ENCODE data around the gene RAD51B. TPM values are rescaled to one million over a fixed set of nuclear protein-coding genes. Genes with fewer than 3 reads are reported as not detected.

The RAD51B gene
- total RNA-seq, 4 donors from 2014 or later = 5.0 to 31.8 (median 20.6) TPM

DNA sequence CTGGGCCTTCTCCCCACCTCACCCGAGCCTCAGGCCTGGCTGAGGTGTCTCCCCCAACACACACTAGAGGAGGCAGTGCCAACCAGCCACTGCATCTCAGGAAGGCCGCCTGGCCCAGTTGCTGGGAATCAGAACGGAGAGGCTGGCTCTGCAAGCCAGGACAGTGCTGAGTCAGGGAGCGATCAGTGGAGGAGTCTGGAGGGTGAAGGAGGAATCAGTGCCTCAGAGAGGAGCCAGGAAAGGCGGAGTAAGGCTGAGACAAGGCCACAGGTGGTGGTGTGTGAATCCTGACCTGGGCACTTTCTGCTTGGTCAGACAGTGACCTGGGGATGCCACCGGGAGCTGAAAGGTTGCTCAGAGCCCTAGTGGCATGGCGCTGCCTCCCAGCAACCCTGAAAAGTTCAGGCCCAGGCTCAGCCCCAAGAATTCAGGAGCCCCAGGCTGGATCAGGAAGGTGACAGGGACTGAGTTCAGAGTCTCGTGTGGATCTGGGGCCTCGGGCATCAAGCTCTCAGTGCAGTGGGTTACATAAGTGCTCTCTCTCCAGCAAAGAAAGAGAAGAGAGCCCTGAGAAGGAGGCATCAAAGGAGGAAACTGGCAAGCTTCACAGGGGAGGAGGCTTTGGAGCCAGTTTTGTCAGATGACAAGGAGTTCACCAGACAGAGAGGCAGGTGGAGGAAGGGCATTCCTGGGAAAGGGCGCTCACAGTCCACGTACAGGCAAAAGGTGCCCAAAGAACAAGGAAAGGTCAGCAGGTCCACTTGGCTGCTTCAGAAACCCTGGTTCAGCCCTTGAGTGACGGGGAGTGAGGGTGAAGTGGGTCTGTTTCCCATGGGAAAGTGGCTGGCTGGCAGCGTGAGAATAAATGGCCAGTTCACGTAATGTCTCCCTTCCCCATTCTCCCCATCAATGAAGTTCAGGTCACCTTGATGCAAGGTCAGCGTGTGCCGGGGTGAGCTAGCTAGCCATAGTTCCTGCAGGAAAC is 885.4 kb downstream of the RAD51B start:
- DNase-seq = no peak

DNA sequence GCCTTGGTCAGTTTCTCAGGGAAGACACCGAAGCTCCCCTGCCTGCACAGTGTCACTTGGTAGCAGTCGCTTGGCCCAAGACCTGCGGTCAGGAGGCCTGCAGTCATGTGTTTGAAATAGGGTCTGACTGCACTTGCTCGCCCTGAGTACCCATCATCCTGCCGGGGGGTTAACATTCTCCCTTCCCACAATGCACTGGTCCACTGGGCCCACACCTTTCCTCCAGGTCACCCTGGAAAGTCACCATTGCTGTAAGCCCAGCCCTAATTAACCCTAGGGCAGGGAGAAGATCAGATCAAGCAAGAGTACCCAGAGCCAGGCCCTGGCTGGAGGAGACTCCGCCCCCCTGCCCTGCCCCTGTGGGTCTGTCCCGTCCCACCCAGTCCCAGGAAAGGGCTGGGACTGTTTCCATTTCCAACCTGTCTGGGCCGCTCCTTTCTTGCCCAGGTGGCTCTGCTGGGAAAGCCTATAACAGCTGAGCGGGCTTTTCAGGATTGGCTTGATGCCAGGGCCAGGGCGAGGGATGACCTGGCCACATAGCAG is 886.2 kb downstream of the RAD51B start:
- peak overlapping the region in 3 of 4 donors; percentile 3 to 59 (median 20) for H3K27ac ChIP-seq
- intact Hi-C loops (cut with DNase I; ENCODE audit: low total_unique reads) = no loop called here
- H3K4me1 ChIP-seq = peaks cover 10 to 23% (median 15%) of the 10 kb centered on the region in 4 donors
- H3K27me3 ChIP-seq = no peaks in the 10 kb centered on the region
- peak; percentile 84 for DNase-seq
- 50 to 74% methylated on average over 1 to 10 of the region's 10 CpGs for WGBS, 2 donors (ENCODE audit: low coverage in 1 of 2)
- no peaks in the 10 kb centered on the region for H3K9me3 ChIP-seq
- no peak for TF ChIP-seq EP300 (IDR thresholded peaks at IDR 0.05; ENCODE audit: low read depth)
- no peak for TF ChIP-seq POLR2A (IDR thresholded peaks at IDR 0.05)
- TF ChIP-seq POLR2AphosphoS5 (IDR thresholded peaks at IDR 0.05) = peak in 1 of 3 donors; percentile 28
- TF ChIP-seq, protein P1, sequence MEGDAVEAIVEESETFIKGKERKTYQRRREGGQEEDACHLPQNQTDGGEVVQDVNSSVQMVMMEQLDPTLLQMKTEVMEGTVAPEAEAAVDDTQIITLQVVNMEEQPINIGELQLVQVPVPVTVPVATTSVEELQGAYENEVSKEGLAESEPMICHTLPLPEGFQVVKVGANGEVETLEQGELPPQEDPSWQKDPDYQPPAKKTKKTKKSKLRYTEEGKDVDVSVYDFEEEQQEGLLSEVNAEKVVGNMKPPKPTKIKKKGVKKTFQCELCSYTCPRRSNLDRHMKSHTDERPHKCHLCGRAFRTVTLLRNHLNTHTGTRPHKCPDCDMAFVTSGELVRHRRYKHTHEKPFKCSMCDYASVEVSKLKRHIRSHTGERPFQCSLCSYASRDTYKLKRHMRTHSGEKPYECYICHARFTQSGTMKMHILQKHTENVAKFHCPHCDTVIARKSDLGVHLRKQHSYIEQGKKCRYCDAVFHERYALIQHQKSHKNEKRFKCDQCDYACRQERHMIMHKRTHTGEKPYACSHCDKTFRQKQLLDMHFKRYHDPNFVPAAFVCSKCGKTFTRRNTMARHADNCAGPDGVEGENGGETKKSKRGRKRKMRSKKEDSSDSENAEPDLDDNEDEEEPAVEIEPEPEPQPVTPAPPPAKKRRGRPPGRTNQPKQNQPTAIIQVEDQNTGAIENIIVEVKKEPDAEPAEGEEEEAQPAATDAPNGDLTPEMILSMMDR (IDR thresholded peaks at IDR 0.05) = no peak
- in situ Hi-C loops (cut with MboI; ENCODE audit: low pct_ligation_motif_present in 1 of 4, low pct_unique_long_range_greater_than_20kb in 1 of 4, low sequenced_read_pairs in 3 of 4) = no loop called here
- no peak overlapping the region for H3K4me3 ChIP-seq
- H3K36me3 ChIP-seq = no peaks in the 10 kb centered on the region

More for the DNA sequence above, 885.4 kb downstream of the RAD51B start:
- in situ Hi-C loops (cut with MboI; ENCODE audit: low pct_ligation_motif_present in 1 of 4, low pct_unique_long_range_greater_than_20kb in 1 of 4, low sequenced_read_pairs in 3 of 4) (no loop called here), intact Hi-C loops (cut with DNase I; ENCODE audit: low total_unique reads) (no loop called here)
- peak overlapping the region in 2 of 4 donors; percentile 3 to 59 for H3K27ac ChIP-seq
- H3K4me1 ChIP-seq = peaks cover 10 to 23% (median 15%) of the 10 kb centered on the region in 4 donors
- H3K9me3 ChIP-seq = no peaks in the 10 kb centered on the region
- H3K36me3 ChIP-seq = no peaks in the 10 kb centered on the region
- H3K4me3 ChIP-seq = no peak overlapping the region
- 94% methylated on average over 16 of the region's 16 CpGs; no CpG with 5 or more reads in 1 of the 2 donors for WGBS, 2 donors (ENCODE audit: low coverage in 1 of 2)
- H3K27me3 ChIP-seq = no peaks in the 10 kb centered on the region
- TF ChIP-seq POLR2A (IDR thresholded peaks at IDR 0.05) (no peak), POLR2AphosphoS5 (IDR thresholded peaks at IDR 0.05) (no peak), EP300 (IDR thresholded peaks at IDR 0.05; ENCODE audit: low read depth) (no peak)
- TF ChIP-seq, protein P1 (IDR thresholded peaks at IDR 0.05) = no peak

DNA sequence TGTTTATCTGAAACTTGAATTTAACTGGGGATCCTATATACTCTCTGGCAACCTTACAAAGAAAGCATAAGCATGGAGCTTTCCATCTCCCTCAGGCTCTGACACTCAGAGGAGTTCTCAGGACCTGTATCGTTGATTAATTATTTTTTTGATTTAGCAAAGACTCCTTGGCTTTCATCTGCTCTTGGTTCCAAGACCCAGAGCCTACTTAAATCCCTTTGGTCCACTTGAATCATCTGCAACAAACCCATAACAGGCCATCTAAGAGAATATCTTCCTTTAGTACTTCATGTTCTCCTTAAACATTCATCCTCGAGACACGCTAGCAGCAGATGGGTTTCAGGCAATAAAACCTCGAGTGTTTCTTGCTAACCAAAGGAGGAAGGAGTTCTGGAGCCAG is 887.9 kb downstream of the RAD51B start:
- H3K36me3 ChIP-seq = no peaks in the 10 kb centered on the region
- in situ Hi-C loops (cut with MboI; ENCODE audit: low pct_ligation_motif_present in 1 of 4, low pct_unique_long_range_greater_than_20kb in 1 of 4, low sequenced_read_pairs in 3 of 4) (no loop called here), intact Hi-C loops (cut with DNase I; ENCODE audit: low total_unique reads) (no loop called here)
- no peak for DNase-seq
- H3K9me3 ChIP-seq = no peaks in the 10 kb centered on the region
- H3K27me3 ChIP-seq = no peaks in the 10 kb centered on the region
- no peak overlapping the region for H3K27ac ChIP-seq
- WGBS, 2 donors (ENCODE audit: low coverage in 1 of 2) = 77 to 88% methylated on average over 4 of the region's 4 CpGs
- TF ChIP-seq, protein P1 (IDR thresholded peaks at IDR 0.05) = no peak
- TF ChIP-seq POLR2AphosphoS5 (IDR thresholded peaks at IDR 0.05) = no peak
- TF ChIP-seq EP300 (IDR thresholded peaks at IDR 0.05; ENCODE audit: low read depth) = no peak
- TF ChIP-seq POLR2A (IDR thresholded peaks at IDR 0.05) = no peak
- no peak overlapping the region for H3K4me3 ChIP-seq
- H3K4me1 ChIP-seq = peaks cover 10 to 23% (median 15%) of the 10 kb centered on the region in 4 donors

DNA sequence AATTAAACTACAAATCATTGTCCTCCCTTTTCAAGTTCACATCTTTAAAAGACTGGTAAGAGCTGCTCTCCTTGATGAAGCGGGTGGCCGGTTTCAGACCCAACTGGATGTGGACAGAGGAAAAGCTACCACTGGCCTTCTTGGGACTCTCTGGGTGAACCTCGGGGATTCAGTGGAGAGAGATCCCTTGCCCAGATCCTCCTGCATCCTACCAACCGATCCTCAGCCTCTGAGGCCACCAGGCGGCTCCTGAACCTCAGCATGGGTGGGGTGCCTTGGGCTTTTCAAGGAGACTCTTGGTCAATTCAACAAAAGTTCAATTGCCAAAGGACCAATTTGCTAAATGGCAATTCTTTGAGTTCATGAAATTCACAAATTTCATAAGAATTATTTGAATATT is 888.8 kb downstream of the RAD51B start:
- intact Hi-C loops (cut with DNase I; ENCODE audit: low total_unique reads) (no loop called here), in situ Hi-C loops (cut with MboI; ENCODE audit: low pct_ligation_motif_present in 1 of 4, low pct_unique_long_range_greater_than_20kb in 1 of 4, low sequenced_read_pairs in 3 of 4) (no loop called here)
- H3K4me1 ChIP-seq = peaks cover 10 to 23% (median 15%) of the 10 kb centered on the region in 4 donors
- H3K9me3 ChIP-seq = no peaks in the 10 kb centered on the region
- no peak overlapping the region for H3K27ac ChIP-seq
- no peak for DNase-seq
- 87% methylated on average over 5 of the region's 5 CpGs; no CpG with 5 or more reads in 1 of the 2 donors for WGBS, 2 donors (ENCODE audit: low coverage in 1 of 2)
- no peaks in the 10 kb centered on the region for H3K27me3 ChIP-seq
- TF ChIP-seq, protein P1 (IDR thresholded peaks at IDR 0.05) = no peak
- TF ChIP-seq EP300 (IDR thresholded peaks at IDR 0.05; ENCODE audit: low read depth) (no peak), POLR2A (IDR thresholded peaks at IDR 0.05) (no peak), POLR2AphosphoS5 (IDR thresholded peaks at IDR 0.05) (no peak)
- no peaks in the 10 kb centered on the region for H3K36me3 ChIP-seq
- H3K4me3 ChIP-seq = no peak overlapping the region
